GM18870 (cell line): Measurements from ENCODE around the gene ATG9A.
"Not testable (repeated sequence)": the region's sequence is repeated elsewhere in the genome, so short reads cannot be mapped to it uniquely, and the experiment has no call there.

ENCODE experiments used
- ATAC-seq: cut with Tn5 transposase; IDR thresholded peaks from one replicate; pipeline ENCODE4 v1.9.1; 2021; ENCODE audit warnings: moderate library complexity; ENCODE audit not compliant: unreplicated experiment

Gene ATG9A, protein sequence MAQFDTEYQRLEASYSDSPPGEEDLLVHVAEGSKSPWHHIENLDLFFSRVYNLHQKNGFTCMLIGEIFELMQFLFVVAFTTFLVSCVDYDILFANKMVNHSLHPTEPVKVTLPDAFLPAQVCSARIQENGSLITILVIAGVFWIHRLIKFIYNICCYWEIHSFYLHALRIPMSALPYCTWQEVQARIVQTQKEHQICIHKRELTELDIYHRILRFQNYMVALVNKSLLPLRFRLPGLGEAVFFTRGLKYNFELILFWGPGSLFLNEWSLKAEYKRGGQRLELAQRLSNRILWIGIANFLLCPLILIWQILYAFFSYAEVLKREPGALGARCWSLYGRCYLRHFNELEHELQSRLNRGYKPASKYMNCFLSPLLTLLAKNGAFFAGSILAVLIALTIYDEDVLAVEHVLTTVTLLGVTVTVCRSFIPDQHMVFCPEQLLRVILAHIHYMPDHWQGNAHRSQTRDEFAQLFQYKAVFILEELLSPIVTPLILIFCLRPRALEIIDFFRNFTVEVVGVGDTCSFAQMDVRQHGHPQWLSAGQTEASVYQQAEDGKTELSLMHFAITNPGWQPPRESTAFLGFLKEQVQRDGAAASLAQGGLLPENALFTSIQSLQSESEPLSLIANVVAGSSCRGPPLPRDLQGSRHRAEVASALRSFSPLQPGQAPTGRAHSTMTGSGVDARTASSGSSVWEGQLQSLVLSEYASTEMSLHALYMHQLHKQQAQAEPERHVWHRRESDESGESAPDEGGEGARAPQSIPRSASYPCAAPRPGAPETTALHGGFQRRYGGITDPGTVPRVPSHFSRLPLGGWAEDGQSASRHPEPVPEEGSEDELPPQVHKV

DNA sequence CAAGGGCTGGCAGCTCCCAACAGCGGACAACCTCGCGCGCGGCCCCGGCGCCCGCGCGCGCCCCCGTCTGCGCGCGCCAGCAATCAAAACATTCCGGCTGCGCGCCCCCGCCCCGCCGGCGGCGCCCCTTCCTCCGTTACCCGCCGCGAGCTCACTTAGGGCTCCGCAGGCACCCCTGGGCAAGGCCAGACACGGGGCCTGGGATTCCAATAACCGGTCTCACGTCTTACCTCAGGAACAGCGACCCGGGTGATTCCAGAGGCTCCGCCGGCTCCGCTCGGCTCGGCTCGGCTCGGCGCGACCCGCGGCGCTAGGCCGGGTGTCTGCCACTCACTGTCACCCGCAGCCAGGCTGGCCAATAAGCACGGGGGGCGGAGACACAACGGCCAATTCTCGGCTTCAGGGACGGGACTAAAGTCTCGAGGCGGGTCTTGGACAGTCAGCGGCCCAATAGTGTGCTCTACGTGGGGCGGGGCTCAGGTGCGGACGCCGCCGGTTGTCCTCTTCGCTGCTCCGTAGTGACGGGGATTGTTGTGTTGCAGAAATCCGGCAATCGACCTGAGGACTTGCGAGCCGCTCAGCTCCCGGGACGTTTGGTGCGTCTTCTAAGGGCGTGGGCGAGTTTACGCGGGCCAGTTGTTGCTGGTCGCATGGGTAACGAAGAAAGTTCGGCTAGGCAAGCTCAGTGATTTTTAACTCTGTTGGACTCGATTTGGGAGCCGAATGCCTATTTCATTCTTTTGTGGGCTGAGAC lies at the start of gene ATG9A, which contains the start of gene ANKZF1:
Gene ATG9A, minus strand, starts transcription at position 332 of the 754 bp plus-strand sequence. CDS start 1,612 bp downstream, outside the sequence.
Gene ANKZF1, plus strand, starts transcription at position 502 of the 754 bp plus-strand sequence. CDS start 452 bp downstream, outside the sequence.
- ATAC-seq, result peak; percentile 92

DNA sequence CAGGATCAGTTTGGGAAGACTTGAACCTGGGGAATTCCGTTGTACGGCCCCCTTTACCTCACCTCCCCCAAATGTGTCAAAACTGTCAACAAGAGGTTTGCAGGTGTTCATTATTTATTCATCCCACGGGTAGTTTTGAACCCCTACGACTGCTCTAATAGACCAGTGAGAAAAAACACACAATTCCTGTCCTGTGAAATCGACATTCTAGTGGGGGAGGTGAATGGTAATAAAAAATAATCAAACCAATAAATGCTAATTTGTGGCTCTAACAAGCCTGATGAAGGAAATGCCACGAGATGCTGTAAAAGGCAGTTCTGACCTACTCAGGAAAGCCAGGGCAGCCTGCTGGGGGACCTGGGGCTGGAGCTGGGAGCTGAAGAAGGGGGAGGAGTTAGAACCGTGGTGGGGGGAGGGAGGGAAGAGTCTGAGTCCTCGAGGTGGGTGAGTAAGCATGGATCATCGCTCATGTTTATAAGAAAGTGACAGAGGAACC lies 49.3 kb upstream of the ATG9A start:
- ATAC-seq, result no peak

DNA sequence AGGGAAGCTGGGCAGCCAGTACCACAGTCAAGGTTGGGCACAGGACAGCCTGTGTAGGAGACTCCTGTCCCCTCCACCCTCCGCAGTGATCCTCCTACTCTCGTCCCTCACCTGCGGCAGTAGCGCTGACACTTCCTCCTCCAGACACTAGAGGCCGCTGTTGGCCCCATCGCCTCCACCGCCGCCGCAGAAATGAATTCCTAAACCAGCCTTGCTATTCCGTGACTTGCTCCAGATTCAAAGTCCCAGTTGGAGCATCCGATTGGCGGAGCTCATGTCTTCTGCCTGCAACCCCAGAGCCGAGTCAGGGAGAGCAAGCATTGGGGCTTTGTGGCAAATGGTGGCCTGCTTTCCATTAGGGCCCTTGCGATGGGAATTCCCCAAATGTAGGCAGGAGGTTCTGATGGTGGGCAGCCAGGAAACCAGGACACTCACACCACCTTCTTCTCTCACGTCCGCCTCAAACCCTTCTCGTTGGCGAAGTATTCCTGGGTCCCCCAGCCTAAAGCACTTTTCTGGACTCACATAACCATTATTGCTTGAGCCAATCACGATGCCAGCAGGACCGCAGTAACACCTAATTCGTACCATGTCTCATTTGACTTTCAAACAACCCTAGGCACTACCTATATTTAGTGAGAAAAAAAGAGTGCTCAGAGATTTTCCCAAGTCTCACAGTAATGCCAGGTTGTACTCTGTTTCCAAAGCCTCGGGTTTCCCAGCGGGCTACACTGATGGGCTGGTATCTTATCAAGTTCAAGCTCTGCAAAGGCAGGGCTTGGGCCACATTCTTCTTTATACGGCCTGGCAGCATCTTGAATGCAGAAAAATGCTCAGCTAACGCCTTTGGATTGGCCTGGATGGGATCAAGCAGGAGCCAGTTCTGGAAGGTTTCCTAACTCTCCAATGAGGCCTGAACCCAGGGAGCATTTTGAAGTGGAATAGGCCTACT lies 48.5 kb upstream of the ATG9A start:
- peak; percentile 28 for ATAC-seq

DNA sequence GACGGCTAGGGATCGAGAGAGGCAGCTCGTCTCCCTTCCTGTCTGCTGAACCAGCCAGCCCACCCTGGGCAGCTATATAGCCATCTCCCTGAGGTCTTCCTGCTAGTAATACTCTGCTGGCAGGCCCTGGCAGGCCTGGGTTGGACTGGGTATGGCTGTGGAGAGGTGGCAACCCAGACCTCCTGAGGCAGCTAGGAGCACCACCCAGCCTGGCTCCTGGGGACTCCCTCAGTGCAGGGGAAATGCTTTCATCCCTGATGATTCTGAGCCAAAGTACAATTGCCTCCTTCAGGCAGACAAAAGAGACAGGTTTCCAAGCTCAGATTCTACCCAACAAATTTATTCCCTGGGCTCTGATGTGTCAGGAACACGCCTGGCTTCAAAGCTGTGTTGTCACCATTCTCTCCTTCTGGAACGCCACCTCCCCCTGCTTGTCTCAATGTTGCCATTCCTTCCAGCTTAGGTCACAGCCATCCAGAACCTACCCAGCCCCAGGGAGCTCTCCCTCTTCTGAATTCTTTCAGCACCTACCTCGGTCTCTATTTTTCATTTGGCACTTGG lies 45.0 kb upstream of the ATG9A start:
- ATAC-seq, result no peak

DNA sequence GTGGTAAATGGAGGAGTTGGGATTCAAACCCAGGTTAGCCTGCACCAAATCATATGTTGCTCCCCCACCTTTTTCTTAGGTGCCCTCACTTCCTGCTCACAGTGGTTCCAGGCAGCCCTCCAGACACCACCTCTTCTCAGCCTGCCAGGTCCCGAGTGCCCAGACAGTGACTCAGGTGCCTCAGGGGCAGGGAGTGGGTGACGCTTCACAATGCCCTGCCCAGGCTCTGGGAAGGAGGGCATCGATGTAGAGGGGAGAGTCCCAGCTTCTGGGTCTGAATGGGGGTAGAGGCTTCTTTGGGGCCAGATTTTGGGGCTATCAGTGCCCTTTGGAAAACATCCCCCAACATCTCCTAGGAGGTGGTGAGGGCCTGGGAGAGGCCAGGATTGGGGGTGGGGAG lies 44.5 kb upstream of the ATG9A start:
- ATAC-seq, result no peak

DNA sequence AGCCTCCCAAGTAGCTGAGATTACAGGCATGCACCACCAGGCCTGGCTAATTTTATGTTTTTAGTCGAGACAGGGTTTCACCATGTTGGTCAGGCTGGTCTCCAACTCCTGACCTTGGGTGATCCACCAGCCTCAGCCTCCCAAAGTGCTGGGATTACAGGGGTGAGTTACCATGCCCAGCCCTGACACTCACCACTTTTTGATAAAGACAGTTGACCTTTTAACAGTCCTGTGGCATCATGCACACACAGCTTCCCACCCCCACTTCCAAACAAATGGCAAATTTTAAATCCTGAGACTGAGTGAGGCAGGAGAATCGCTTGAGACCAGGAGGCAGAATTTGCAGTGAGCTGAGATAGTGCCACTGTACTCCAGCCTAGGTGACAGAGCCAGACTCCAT lies 43.6 kb upstream of the ATG9A start:
- no peak for ATAC-seq

DNA sequence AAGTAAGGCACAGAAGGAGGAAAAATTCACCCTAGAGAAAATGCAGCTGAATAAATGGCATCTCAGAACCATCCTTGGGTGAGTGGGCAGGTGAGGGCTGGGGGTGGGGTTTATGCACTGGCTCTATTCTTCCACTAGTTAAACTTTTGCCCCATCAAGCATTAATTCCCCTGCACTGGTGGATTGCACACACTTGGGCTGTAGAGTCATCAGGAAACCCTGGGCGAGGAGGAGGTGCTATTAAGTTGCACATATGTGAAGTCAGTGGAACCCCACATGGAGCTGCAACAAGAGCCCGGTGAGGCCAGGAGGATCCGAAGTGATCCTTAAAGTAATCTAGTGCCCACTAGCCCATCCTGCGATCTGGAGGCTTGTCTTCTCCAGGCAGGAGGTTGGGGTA lies 42.9 kb upstream of the ATG9A start:
- no peak for ATAC-seq

DNA sequence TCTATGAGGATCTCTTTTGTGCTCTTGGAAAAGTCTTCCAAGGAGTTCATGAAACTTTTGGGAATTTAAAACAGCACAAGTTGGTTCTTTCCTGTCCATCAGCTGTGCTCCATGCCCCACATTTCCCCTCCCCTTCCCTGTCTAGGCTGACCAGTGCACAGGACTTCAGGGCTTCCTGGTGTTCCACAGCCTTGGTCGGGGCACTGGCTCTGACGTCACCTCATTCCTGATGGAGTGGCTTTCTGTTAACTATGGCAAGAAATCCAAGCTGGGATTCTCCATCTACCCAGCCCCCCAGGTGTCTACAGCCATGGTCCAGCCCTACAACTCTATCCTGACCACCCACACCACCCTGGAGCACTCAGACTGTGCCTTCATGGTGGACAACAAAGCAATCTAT lies 41.6 kb upstream of the ATG9A start:
- ATAC-seq, result no peak

DNA sequence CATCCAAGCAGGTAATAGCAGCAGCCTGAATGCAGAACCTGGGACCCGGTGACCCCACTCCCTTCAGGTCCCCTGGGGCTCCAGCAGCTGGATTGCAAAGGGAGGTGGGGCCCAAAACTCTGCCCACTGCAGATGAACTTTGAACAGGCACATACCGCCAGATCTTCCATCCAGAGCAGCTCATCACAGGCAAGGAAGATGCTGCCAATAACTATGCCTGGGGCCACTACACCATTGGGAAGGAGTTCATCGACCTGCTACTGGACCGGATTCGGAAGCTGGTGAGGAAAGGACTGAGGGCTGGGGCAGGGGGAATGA lies 40.6 kb upstream of the ATG9A start:
- ATAC-seq, result no peak

DNA sequence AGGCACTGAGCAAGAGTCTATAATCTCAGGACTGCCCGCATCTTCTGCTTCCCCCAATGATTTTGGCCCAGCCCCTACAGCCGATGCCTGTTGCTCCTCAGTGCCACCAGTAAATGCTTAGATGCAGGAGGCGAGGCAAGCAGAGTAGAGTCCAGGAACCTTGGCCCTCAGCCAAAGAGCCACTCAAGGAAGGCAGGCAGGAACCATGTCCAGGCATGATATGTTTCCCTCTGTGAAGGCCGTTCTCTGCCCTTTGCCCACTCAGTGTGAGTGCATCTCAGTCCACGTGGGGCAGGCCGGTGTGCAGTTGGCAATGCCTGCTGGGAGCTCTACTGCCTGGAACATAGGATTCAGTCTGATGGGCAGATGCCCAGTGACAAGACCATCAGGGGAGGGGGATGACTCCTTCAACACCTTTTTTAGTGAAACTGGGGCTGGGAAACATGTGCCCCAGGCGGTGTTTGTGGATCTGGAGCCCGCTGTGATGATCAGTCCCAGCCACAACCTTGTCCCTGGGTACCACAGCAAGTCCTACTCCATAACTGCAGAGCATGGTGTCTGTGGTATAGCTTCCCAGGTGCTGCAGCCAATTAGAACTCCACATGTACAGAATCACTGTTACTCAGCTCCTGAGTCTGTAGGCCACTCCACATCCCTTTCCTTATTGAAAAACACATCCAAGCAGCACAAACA lies 40.1 kb upstream of the ATG9A start:
- no peak for ATAC-seq

DNA sequence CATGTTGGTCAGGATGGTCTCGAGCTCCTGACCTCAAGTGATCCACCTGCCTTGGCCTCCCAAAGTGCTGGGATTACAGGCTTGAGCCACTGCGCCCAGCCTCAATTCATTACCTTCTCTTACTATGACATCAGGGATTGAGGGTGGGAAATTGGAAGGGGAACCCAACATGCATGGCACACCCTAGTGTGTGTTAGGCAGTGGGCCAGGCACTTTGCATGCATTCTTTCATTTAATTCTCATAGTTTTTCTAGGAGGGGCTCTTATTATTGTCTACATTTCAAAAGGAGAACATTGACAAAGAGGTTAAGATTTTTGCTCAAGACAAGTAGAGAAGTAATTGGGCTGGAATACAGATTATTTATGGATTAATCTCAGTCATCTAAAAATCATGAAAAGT lies 38.9 kb upstream of the ATG9A start:
- no peak for ATAC-seq

DNA sequence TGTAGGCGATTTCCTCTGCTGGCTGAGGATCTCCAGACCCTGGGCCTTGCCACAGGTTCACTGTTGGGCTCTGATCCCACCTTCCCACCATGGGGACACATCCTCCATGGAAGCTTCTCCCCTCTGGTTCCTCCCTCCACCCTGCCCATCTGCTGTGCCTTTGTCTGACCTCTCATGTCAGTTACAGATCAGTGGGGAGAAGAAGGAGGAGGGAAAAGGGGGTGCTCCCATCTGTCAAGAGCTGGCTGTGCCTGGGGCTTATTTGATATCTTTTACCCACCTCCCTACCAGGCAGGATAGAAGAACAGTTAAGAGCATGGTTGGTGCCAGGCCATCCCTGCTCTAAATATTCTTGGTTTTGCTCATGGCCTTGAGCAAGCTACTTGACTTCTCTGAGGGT lies 37.5 kb upstream of the ATG9A start:
- no peak for ATAC-seq

DNA sequence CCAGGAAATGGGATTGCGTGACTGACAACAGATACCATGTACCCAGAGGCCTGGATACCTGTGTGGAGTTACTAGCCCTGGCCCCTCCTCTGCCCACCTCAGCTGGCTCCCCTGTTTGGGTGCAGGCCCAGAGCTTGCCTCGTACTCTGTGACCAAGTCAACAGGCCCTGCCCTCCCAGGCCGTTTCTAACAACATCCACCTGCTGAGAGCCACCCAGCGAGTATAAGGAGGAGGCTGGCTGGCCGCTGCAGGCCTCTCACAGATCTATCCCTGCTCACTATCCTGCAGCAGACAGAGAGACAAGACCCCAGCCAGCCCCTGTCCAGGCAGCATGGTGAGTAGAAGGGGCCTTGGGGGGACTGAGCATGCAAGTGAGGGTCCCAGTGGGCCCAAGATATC lies 36.8 kb upstream of the ATG9A start:
- no peak for ATAC-seq

DNA sequence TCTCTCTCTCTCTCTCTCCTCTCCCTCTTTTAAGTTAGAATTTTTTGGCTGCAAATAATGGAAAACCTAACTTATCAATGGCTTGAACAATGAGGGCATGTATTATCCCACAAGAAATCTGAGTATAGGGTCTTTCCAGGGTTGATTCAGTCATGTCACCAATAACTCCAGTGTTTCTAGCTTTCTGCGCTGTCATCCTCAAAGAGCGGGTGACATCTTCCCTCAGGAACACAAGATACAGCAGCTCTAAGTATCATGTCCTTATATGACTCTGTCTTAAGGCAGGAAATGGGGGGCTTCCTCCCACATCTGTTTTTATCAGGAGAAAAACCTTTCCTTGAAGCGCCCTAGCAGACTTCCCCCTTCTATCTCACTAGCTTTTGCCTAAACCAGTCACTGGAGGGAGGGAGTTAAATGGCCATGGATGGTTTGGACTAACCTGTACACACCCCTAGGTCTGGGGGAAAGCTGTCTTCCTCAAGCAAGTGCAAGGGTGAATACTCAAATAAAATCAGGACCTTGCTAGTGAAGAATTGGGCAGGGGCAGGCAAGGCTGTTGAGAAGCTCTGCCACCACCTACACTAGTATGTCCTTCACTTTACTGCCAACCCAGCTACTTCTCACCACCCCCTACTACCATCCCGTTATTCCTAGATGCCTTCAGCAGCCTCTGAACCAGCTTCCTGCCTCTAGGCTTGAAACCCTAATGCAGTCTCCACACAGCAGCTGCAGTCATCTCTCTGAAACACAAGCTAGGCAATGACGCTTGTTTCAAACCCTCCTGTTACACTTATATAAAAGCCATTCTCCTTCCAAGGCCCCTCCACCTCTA lies 31.8 kb upstream of the ATG9A start:
- no peak for ATAC-seq

DNA sequence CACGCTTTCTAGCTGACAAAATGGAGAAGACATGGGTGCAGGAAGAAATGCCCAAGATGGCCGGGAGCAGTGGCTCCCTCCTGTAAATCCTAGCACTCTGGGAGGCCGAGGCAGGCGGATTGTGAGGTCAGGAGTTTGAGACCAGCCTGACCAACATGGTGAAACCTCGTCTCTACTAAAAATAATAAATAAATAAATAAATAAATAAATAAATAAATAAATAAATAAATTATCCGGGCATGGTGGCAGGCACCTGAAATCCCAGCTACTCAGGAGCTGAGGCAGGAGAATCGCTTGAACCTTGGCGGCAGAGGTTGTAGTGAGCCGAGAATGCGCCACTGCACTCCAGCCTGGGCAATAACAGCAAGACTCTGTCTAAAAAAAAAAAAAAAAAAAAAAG lies 29.5 kb upstream of the ATG9A start:
- not testable (repeated sequence) for ATAC-seq

DNA sequence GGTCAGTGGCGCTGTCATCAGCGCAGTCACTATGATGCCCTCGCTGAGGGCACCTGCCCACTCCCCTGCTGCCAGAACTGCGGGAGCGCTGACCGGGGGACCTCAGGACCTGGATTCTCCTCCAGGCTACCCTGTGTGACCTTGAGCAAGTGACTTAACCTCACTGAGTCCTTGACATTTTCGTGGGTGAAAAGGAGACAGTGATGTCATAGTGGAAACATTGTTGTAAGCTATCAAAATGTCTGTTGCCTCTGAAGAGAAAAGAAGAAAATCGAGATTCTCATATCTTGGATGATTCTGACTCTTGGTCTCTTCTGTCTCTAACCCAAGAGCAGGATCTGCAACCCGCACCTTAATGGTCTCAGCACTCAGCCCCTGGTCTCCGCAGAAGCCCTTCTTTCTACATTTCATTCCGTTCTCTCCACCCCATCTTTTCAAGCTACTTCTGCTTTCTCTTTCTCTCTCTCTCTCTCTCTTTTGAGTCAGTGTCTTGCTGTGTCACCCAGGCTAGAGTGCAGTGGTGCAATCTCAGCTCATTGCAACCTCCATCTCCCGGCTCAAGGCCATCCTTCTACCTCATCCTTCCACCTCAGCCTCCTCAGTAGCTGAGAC lies 25.3 kb upstream of the ATG9A start:
- ATAC-seq, result peak; percentile 41

DNA sequence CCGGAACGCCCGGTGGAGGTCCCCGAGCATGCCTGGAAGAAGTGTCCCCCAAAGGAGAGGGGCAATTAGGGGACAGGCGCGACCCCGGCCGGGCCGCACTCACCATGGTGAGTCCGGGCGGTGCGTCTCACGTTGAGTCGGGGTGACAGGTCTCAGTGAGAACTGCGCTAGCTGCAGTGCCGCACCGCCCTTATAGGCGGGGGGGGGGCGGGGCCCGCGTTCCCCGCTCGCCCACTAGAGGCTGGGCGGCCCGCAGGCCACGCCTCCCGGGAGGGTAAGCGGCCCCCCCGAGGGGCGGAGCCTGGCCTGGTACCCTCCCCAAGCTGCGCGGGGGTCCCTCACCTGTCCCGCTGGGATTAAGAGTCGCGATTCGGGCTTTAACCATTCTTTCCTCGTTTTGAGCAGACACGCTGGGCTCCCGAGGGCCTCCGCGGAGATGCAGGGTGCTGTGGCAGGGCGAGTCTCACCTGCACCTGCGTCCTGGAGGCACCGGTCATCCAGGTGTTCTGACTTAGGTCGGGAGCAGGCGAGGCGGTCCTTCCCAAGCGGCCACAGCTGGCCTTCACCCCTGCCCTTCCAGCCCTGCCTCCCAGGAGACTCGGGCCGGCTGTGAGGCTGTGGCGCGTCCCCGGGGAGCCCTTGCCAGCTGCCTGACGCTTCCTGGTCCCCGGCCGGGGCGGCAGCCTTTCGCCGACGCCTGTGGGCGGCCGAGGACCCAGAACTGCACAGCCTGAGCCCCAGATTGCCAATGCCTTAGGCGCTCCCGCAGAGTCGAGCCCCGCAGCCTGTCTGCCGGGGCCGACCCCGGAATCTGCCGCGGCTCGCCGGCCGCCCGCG lies 24.5 kb upstream of the ATG9A start, which contains the start of gene TUBA4A:
Gene TUBA4A, minus strand, starts transcription at position 166 of the 837 bp plus-strand sequence. Its CDS starts 60 bp downstream, at position 106.
- ATAC-seq, result peak; percentile 20
